Uterus (tissue), 2 donors: ENCODE data around the gene HCFC1R1.

Experiments
- CTCF ChIP-seq, 4 experiments: fragments of 200-600 bp in 2 of 4; fragments of 450-650 bp in 2 of 4; sonication (generic) in 2 of 4; IDR thresholded peaks; one replicate each; pipeline ENCODE4 v1.5.1; 2016 to 2019; ENCODE audit warnings: antibody characterized with exemption in 4 of 4, mild to moderate bottlenecking in 2 of 4, moderate library complexity in 1 of 4
- POLR2A ChIP-seq, 2 donors: fragments of 450-650 bp; IDR thresholded peaks; one replicate each; pipeline ENCODE4 v1.6.1; 2016; ENCODE audit warnings: antibody characterized with exemption in 2 of 2, mild to moderate bottlenecking in 1 of 2, moderate library complexity in 1 of 2

- no peak for TF ChIP-seq POLR2A (IDR thresholded peaks at IDR 0.05)
- no peak for TF ChIP-seq CTCF (IDR thresholded peaks at IDR 0.05)
Measured at GRCh38 chr16:2975161-2975795, 48.5 kb downstream of the HCFC1R1 start.
